ENCODE data around the gene PAWR. TPM values are rescaled to one million over a fixed set of nuclear protein-coding genes. Genes with fewer than 3 reads are reported as not detected.

PAWR gene
- total and polyA plus RNA-seq, 10 of the 15 experiments (the other 5 are each of a cell fraction or from before 2014, with no cell fraction given) = 8.1 to 70.6 (median 24.2) TPM

- no peak for TF ChIP-seq SKIL (IDR thresholded peaks at IDR 0.05; ENCODE audit: low read depth, poor library complexity, severe bottlenecking)
- TF ChIP-seq REST (IDR thresholded peaks at IDR 0.05; ENCODE audit: low read depth, low read length) = no peak
- TF ChIP-seq SREBF2 (IDR thresholded peaks at IDR 0.05; ENCODE audit: low read length) = no peak
- no peak for TF ChIP-seq NFYB (IDR thresholded peaks at IDR 0.05; ENCODE audit: insufficient read depth, low read depth, low read length)
- TF ChIP-seq RUNX3 (IDR thresholded peaks at IDR 0.05; ENCODE audit: low read length) = no peak
Measured at GRCh38 chr12:79696416-79696815, 5.7 kb upstream of the PAWR start (continued).
